Measurements from ENCODE around the gene GNB5.

Gene GNB5

GRCh38 chr15:52078197-52078875, 112.9 kb downstream of the GNB5 start:
- H3K4me3 ChIP-seq (ENCODE audit: low read depth, low read length): no peak overlapping the region
- no peak for DNase-seq (ENCODE audit: low read depth)
- TF ChIP-seq, protein P1, sequence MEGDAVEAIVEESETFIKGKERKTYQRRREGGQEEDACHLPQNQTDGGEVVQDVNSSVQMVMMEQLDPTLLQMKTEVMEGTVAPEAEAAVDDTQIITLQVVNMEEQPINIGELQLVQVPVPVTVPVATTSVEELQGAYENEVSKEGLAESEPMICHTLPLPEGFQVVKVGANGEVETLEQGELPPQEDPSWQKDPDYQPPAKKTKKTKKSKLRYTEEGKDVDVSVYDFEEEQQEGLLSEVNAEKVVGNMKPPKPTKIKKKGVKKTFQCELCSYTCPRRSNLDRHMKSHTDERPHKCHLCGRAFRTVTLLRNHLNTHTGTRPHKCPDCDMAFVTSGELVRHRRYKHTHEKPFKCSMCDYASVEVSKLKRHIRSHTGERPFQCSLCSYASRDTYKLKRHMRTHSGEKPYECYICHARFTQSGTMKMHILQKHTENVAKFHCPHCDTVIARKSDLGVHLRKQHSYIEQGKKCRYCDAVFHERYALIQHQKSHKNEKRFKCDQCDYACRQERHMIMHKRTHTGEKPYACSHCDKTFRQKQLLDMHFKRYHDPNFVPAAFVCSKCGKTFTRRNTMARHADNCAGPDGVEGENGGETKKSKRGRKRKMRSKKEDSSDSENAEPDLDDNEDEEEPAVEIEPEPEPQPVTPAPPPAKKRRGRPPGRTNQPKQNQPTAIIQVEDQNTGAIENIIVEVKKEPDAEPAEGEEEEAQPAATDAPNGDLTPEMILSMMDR (IDR thresholded peaks at IDR 0.05; ENCODE audit: low read depth, low read length, missing control alignments): no peak

DNA sequence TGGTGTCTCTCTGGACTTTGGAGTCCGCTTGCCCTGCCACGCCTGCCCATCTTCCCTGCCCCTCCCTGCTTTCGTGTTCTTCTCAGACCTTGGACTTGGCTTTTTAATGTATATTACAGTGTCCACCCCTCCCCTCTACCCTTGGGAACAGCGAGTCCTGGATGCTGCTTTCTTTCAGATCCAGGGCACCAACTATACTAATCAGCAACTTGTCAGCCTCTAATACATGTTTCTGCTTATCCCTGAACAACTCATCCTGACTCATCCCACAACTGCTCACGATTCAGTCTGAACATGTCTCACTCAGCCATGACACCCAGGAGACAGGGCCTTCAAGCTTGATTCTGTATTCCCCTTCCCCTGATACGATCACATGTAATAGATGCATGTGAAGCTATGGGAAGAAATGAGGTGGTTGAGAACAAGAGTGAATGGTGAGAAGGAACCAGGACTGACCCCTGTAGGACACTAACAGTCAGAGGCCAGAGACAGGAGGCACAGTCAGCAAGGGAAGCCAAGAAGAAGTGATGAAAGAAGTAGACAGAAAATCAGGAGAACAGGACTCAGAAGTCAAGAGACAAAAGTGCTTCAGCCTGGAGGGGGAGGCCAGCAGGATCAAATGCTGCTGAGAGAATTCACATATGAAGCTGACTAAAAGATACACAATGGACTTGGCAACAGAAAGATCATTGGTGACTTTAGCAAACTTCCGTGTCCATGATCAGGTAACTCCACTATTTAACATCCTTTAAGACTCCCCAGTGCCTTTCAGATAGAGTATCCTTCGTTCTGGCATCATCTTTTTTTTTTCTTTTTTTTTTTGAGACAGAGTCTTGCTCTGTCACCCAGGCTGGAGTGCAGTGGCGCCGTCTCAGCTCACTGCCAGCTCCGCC, 114.1 kb downstream of the GNB5 start:
- DNase-seq (ENCODE audit: low read depth): no peak
- TF ChIP-seq, protein P1 (IDR thresholded peaks at IDR 0.05; ENCODE audit: low read depth, low read length, missing control alignments): no peak
- H3K4me3 ChIP-seq (ENCODE audit: low read depth, low read length): no peak overlapping the region

- TF ChIP-seq, protein P1 (IDR thresholded peaks at IDR 0.05; ENCODE audit: low read depth, low read length, missing control alignments): no peak
- no peak overlapping the region for H3K4me3 ChIP-seq (ENCODE audit: low read depth, low read length)
- no peak for DNase-seq (ENCODE audit: low read depth)
Observed at GRCh38 chr15:52071570-52071969, 119.6 kb downstream of the GNB5 start.

DNA sequence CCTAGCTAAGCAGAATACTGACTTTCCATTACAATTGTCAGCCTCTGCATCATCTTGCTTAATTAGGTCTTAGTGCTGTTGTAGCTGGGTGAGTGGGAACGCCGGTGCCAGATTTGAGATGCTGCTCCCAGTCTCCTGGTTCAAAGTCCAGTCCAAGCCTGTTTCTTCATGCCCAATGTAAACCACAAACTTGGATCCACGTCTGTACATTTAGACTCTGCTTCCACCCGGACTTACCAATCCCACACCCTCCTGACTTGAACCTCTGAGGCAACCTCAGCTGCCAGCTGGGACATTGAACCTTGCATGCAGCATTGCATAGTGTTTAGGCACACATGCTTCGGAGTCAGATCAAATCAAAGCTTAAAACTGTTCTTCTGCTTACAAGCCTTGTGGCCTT, 121.6 kb downstream of the GNB5 start:
- TF ChIP-seq, protein P1 (IDR thresholded peaks at IDR 0.05; ENCODE audit: low read depth, low read length, missing control alignments): no peak
- no peak overlapping the region for H3K4me3 ChIP-seq (ENCODE audit: low read depth, low read length)

GRCh38 chr15:52068004-52068615, 123.1 kb downstream of the GNB5 start:
- TF ChIP-seq, protein P1 (IDR thresholded peaks at IDR 0.05; ENCODE audit: low read depth, low read length, missing control alignments): no peak
- DNase-seq (ENCODE audit: low read depth): no peak
- no peak overlapping the region for H3K4me3 ChIP-seq (ENCODE audit: low read depth, low read length)

More for the DNA sequence above, 121.6 kb downstream of the GNB5 start:
- DNase-seq (ENCODE audit: low read depth): no peak

GRCh38 chr15:52067545-52067926, 123.7 kb downstream of the GNB5 start:
- no peak for DNase-seq (ENCODE audit: low read depth)
- TF ChIP-seq, protein P1 (IDR thresholded peaks at IDR 0.05; ENCODE audit: low read depth, low read length, missing control alignments): no peak
- no peak overlapping the region for H3K4me3 ChIP-seq (ENCODE audit: low read depth, low read length)

All from GM12864 (cell line).